SIG-M5 (cell line): ENCODE data around the gene PLCZ1.
"Not testable (repeated sequence)": the region's sequence is repeated elsewhere in the genome, so short reads cannot be mapped to it uniquely, and the experiment has no call there.

Experiments used
- DNase-seq: peaks from one replicate; lab custom pipeline; 2025; lab: John Stamatoyannopoulos, UW

Gene PLCZ1

DNA sequence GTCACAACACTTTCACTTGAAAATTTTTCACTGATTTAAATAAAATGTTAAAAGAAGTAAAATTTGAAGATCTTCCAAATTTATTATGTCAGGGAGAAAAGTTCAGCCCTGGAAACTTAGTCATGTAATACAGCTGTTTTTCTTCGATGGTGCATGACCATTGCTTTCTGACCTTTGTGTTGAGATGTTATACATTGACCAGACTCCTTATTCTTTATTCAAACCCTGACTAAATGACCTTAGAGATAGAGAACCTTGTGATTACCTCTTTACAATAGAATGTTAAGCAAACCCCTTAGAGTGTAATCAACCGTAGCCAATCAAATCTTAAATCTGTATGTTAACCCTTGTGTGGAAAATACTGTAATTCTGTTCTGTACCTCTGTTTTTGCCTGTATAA, 34.5 kb downstream of the PLCZ1 start:
- DNase-seq: no peak

GRCh38 chr12:18700271-18700670, 37.5 kb downstream of the PLCZ1 start:
- DNase-seq: no peak

GRCh38 chr12:18696971-18697602, 40.7 kb downstream of the PLCZ1 start:
- no peak for DNase-seq

- not testable (repeated sequence) for DNase-seq
Measured at GRCh38 chr12:18693986-18694385, 43.8 kb downstream of the PLCZ1 start.

GRCh38 chr12:18690653-18691052, 47.2 kb downstream of the PLCZ1 start:
- no peak for DNase-seq

- no peak for DNase-seq
Measured at GRCh38 chr12:18689771-18690170, 48.0 kb downstream of the PLCZ1 start.

DNA sequence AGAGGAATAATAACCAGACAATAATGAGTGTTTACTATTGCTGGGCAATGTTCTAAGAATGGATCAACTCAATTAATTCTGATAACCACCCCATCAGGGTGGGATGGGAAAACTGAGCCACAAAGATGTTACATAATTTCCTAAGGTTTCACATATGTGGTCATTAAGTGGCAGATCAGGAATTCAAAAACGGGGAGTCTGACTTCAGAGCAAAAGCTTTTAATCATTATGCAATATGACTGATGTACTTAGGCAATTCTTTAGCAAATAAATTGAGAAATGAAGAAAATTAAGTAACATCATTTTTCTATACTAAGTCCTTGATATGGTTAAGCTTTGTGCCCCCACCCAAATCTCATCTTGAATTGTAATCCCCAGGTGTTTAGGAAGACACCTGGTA, 53.4 kb downstream of the PLCZ1 start:
- no peak for DNase-seq

DNA sequence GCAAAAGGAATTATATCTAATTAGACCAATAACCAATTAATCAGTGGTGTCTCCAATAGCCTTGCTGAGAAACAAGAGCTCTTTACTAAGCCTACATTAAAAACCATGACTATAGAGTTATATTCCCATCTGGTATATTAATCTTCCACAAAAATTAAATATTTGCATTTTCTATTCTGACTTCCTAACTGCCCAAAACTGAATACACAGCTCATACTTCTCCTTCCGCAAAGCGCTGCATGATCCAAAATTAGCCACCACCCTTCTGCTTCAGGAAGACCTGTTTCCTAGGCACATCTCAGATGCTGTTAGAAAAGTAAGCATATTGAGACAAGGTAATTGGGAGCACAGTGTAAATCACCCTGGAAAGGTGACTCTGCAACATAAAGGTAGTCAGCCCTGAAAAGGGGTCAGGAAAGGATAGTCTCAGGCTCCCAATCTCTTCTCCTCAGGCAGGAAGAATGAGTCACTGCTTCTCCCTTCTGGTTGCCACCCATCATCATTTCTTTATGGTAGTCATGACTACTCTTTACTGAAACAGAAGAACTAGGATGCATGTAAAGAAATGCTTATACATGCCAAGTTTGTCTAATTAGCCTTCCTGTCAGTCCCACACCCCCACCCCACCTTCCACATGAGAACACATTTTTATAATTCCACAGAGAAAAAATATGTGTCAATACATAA, 54.3 kb downstream of the PLCZ1 start:
- no peak for DNase-seq

GRCh38 chr12:18681818-18682217, 56.0 kb downstream of the PLCZ1 start:
- DNase-seq: no peak

DNA sequence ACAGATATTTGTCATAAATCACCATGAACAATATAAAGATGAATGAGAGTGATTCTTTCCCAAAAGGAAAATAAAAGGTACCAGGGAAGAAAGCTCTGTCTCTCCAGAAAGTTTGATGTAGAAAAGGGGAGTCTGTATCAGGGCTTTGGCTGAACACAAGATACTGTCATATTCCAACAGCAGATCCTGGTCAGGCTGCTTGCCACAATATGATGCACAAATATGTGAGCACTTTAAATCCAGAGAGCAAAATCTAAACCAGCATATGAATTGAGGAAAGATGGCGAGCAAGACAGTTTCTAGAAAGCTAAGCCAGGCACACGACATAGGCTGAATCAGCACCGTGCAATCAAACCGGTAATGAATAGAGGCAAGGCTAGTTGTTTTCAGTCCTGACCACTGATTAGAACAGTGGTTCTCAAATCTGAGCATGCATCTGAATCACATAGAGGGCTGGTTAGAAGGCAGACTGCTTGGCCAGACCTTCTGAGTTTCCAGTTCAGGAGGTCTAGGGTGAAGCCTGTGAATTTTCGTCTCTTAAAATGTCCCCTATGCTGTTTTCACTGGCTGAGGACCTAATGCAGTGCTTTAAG, 60.7 kb downstream of the PLCZ1 start:
- no peak for DNase-seq

- DNase-seq: no peak
Measured at GRCh38 chr12:18676141-18676540, 61.7 kb downstream of the PLCZ1 start.

- no peak for DNase-seq
Measured at GRCh38 chr12:18658829-18659228, 79.0 kb downstream of the PLCZ1 start.

GRCh38 chr12:18658179-18658578, 79.6 kb downstream of the PLCZ1 start:
- DNase-seq: no peak

DNA sequence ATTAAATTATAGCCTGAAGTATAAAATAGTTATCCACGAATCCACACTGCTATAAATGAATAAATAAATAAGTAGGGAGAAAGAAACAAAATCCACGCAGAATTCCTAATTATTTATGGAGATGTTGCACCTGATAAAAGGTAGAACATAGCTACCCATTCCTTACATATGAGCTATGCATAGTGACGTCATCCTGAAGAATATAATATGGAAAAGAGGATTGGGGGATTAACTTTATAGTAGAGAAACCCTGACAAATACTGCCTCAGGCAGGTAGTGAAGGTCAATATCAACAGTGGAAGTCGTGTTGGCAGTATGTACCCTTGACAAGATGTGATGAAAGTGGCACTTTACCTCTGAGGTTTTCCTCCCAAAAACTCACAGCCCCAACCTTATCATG, 82.5 kb downstream of the PLCZ1 start:
- DNase-seq: no peak

DNA sequence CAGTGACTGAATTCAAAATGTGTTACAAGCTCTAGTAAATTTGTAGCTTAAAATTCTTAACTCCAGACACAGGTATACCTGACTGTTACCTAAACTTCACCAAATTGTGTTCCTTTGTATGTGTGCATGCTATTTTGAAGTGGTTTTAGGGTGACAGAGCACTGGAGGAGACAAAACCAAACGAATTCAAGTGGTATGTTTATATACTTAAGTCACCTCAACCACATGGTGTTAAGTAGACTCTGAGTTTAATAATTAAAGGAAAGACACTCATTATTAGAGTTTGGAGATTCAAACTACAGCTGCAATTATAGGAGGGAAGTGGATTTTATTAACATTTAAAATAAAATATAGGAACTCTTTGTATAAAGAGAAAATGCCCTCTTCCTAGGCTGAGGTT, 84.3 kb downstream of the PLCZ1 start:
- no peak for DNase-seq

DNA sequence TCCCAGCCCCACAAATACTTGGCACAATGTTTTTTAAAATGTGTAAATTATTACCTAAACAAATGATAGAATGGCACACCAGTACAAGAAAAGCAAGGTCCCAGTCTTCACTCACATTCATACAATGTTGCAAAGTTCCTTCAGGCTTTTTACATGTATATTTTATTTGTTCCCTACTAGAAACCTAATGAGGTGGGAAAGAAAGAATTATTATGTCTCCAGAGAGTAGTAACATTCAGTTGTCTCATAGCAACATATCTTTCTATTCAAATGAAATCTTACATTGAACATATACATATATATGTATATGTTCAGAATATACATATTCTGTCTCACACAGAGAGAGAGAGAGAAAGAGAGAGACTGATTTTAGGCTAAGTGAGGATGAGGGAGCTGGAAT, 85.2 kb downstream of the PLCZ1 start:
- no peak for DNase-seq

GRCh38 chr12:18651525-18651924, 86.3 kb downstream of the PLCZ1 start:
- DNase-seq: no peak

- no peak for DNase-seq
Measured at GRCh38 chr12:18646286-18646890, 91.4 kb downstream of the PLCZ1 start.

- no peak for DNase-seq
Measured at GRCh38 chr12:18644564-18644963, 93.2 kb downstream of the PLCZ1 start.

DNA sequence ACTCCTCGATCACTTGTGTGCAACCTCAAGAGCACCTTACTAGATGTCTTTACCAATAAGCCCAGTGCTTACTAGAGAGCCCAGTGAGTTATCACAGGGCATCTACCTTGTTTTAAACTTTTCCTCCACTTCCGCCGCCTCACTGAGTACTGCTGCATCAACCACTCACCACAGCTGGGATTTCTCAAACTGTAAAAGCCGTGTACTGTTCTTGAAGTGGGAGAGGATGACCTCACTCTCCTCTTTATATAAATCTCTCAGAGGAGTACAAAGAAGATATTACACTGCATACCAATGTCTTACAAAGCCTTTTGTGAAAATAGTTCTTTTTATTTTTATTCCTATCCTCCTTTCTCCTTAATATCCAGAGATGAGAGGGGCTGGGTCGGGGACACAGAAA, 94.1 kb downstream of the PLCZ1 start:
- no peak for DNase-seq

- no peak for DNase-seq
Measured at GRCh38 chr12:18640321-18640955, 97.4 kb downstream of the PLCZ1 start.

GRCh38 chr12:18634382-18634781, 103.4 kb downstream of the PLCZ1 start:
- no peak for DNase-seq
